Natural killer cell (primary cell): ENCODE data around the gene STK16. TPM values are rescaled to one million over a fixed set of nuclear protein-coding genes. Genes with fewer than 3 reads are reported as not detected.

Experiments
- ATAC-seq, 3 donors: fragments of 150-1000 bp in 2 of 3; fragments of 200-7000 bp in 1 of 3; cut with Tn5 transposase; 1 replicate in 1 of 3; 2 replicates in 2 of 3; pipeline ENCODE4 v1.10.0; 2021; ENCODE audit warnings: mild to moderate bottlenecking in 2 of 3, moderate library complexity in 2 of 3
- DNase-seq, 2 donors: peaks; one replicate each; pipeline versions ENCODE4 v3.0.0 to v3.0.0-alpha.2; 2013 to 2021; ENCODE audit warnings: mixed read lengths in 1 of 2
- H3K27ac ChIP-seq: one replicate; pipeline ENCODE4 v1.5.1; 2013; ENCODE audit warnings: mild to moderate bottlenecking, low read length
- H3K27me3 ChIP-seq: one replicate; pipeline ENCODE4 v1.6.1; 2013; ENCODE audit warnings: low read length; ENCODE audit not compliant: control insufficient read depth, insufficient read depth
- H3K36me3 ChIP-seq: one replicate; pipeline ENCODE4 v1.6.1; 2013; ENCODE audit warnings: low read length; ENCODE audit not compliant: control insufficient read depth, insufficient read depth
- H3K4me1 ChIP-seq: one replicate; pipeline ENCODE4 v1.6.1; 2013; ENCODE audit warnings: low read length; ENCODE audit not compliant: control insufficient read depth, insufficient read depth
- H3K4me3 ChIP-seq: one replicate; pipeline ENCODE4 v1.5.1; 2013; ENCODE audit warnings: low read length
- H3K9me3 ChIP-seq: one replicate; pipeline ENCODE4 v1.6.1; 2013; ENCODE audit warnings: low read length; ENCODE audit not compliant: control insufficient read depth, insufficient read depth
- H3K27ac Mint-ChIP-seq, 2 donors: one replicate each; pipeline ENCODE4 v1.8.0; 2022; ENCODE audit warnings: mild to moderate bottlenecking in 2 of 2, mixed read lengths in 2 of 2, moderate library complexity in 1 of 2
- H3K27me3 Mint-ChIP-seq, 2 donors: one replicate each; pipeline ENCODE4 v1.8.0; 2022; ENCODE audit warnings: low read depth in 2 of 2, mixed read lengths in 2 of 2
- H3K36me3 Mint-ChIP-seq: one replicate; pipeline ENCODE4 v1.8.0; 2022; ENCODE audit warnings: mixed read lengths
- H3K4me1 Mint-ChIP-seq, 2 donors: one replicate each; pipeline ENCODE4 v1.8.0; 2022; ENCODE audit warnings: mixed read lengths in 2 of 2
- H3K4me3 Mint-ChIP-seq: one replicate; pipeline ENCODE4 v1.8.0; 2022; ENCODE audit warnings: mild to moderate bottlenecking, moderate library complexity, mixed read lengths
- H3K9me3 Mint-ChIP-seq, 2 donors: one replicate each; pipeline ENCODE4 v1.8.0; 2022; ENCODE audit warnings: mixed read lengths in 2 of 2
- WGBS: methylation state at CpG from one replicate; pipeline ENCODE4 v1.1.7; 2013; ENCODE audit warnings: missing lambda C conversion rate; ENCODE audit not compliant: insufficient coverage; 5-methylcytosine and 5-hydroxymethylcytosine counted together
- intact Hi-C: fragments of 100-400 bp; cut with micrococcal nuclease; formaldehyde crosslinking; loops from one replicate; pipeline ENCODE4 v1.14.2; 2022
- total RNA-seq, 4 donors: library from RNA; stranded (reverse); fragments of 120-200 nt in 1 of 4; gene quantifications; one replicate each; pipeline versions ENCODE4 v1.2.3 to v1.2.4, GENCODE V29; 2013 to 2022
- TF ChIP-seq, protein P1 (sequence below): fragments of 200-600 bp; IDR thresholded peaks from one replicate; pipeline ENCODE4 v1.8.0; 2022; ENCODE audit warnings: antibody characterized with exemption

STK16 gene
- total RNA-seq, 3 donors from 2014 or later (not counting 1 experiment from before 2014, with no cell fraction given) = 28.7 to 32.5 (median 32.4) TPM

DNA sequence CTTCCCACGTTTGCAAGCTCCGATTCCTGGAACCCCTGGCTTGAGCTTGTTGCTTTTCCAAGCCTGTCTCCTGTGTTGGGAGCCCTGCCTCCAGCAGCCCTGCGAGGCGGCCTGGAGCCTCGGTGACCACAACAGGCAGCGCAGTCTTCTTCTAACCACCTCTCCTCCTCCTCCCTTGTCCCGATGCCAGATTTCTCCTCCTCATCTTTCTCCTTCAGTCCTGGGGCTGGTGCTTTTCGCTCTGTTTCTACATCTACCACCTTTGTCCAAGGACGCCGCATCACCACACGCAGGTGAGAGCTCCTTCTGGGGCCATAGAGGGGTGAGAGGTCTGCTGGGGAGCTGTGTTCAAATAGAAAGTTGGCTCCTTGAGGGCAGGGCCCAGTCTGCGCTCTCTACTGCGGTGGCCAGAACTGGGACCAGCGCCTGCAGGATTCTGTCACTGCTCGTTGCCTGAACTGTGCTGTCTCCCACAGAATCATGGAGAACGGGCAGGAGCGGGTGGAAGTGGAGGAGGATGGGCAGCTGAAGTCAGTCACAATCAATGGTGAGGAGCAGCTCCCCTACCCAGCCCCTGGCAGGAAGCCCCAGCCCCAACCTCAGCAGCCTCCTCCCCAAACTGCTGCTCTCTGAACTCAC lies 37.8 kb downstream of the STK16 start:
- peak overlapping the region; percentile 97 to 99 for H3K27ac Mint-ChIP-seq
- no peaks in the 10 kb centered on the region for H3K27me3 Mint-ChIP-seq
- H3K4me3 ChIP-seq = no peak overlapping the region
- H3K4me3 Mint-ChIP-seq = no peak overlapping the region
- no peaks in the 10 kb centered on the region for H3K27me3 ChIP-seq
- no peaks in the 10 kb centered on the region for H3K36me3 Mint-ChIP-seq
- ATAC-seq = no peak
- intact Hi-C loops = no loop called here
- no peaks in the 10 kb centered on the region for H3K9me3 Mint-ChIP-seq
- TF ChIP-seq, protein P1, sequence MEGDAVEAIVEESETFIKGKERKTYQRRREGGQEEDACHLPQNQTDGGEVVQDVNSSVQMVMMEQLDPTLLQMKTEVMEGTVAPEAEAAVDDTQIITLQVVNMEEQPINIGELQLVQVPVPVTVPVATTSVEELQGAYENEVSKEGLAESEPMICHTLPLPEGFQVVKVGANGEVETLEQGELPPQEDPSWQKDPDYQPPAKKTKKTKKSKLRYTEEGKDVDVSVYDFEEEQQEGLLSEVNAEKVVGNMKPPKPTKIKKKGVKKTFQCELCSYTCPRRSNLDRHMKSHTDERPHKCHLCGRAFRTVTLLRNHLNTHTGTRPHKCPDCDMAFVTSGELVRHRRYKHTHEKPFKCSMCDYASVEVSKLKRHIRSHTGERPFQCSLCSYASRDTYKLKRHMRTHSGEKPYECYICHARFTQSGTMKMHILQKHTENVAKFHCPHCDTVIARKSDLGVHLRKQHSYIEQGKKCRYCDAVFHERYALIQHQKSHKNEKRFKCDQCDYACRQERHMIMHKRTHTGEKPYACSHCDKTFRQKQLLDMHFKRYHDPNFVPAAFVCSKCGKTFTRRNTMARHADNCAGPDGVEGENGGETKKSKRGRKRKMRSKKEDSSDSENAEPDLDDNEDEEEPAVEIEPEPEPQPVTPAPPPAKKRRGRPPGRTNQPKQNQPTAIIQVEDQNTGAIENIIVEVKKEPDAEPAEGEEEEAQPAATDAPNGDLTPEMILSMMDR = no peak
- DNase-seq = no peak
- peaks cover 25 to 38% of the 10 kb centered on the region in 2 donors for H3K4me1 Mint-ChIP-seq
- H3K27ac ChIP-seq = no peak overlapping the region
- peaks cover 23% of the 10 kb centered on the region for H3K4me1 ChIP-seq
- 97% methylated on average over 13 of the region's 17 CpGs for WGBS
- H3K36me3 ChIP-seq = peaks cover 50% of the 10 kb centered on the region
- no peaks in the 10 kb centered on the region for H3K9me3 ChIP-seq

DNA sequence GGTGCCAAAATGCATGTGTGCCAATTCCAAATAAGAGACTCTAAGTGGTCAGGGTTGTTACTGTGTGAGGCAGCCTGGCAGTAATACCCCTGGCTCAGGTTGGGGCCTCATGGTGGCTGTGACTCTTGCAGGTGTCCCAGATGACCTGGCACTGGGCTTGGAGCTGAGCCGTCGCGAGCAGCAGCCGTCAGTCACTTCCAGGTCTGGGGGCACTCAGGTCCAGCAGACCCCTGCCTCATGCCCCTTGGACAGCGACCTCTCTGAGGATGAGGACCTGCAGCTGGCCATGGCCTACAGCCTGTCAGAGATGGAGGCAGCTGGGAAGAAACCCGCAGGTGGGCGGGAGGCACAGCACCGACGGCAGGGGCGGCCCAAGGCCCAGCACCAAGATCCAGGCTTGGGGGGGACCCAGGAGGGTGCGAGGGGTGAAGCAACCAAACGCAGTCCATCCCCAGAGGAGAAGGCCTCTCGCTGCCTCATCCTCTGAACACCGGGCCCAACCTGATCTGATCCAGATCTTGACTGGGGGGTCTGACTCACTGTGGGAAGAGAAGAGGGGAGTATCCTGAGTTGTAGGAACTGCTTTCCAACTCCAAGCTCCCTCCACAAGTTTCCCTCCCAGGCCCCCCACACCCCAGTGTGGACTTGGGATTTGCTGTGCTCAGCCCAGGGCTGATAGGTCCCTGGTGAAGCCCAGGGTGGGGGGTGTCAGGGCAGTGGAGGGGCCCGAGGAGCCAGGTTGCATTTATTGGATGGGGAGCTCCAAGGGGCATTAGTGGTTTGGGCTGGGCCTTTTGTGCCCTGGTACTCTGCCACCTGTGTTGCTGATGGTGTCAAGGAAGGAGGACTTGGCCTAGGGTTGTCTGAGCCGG lies 39.5 kb downstream of the STK16 start:
- WGBS = 98% methylated on average over 16 of the region's 16 CpGs
- DNase-seq (no peak), ATAC-seq (no peak)
- no peak overlapping the region for H3K27ac ChIP-seq
- Mint-ChIP-seq H3K4me1 (peaks cover 13 to 24% of the 10 kb centered on the region in 2 donors), H3K4me3 (no peak overlapping the region), H3K9me3 (no peaks in the 10 kb centered on the region), H3K27ac (no peak overlapping the region), H3K36me3 (no peaks in the 10 kb centered on the region), H3K27me3 (no peaks in the 10 kb centered on the region)
- peaks cover 50% of the 10 kb centered on the region for H3K36me3 ChIP-seq
- TF ChIP-seq, protein P1 = no peak
- H3K9me3 ChIP-seq = no peaks in the 10 kb centered on the region
- H3K4me1 ChIP-seq = peaks cover 10% of the 10 kb centered on the region
- no peak overlapping the region for H3K4me3 ChIP-seq
- intact Hi-C loops = no loop called here
- no peaks in the 10 kb centered on the region for H3K27me3 ChIP-seq

DNA sequence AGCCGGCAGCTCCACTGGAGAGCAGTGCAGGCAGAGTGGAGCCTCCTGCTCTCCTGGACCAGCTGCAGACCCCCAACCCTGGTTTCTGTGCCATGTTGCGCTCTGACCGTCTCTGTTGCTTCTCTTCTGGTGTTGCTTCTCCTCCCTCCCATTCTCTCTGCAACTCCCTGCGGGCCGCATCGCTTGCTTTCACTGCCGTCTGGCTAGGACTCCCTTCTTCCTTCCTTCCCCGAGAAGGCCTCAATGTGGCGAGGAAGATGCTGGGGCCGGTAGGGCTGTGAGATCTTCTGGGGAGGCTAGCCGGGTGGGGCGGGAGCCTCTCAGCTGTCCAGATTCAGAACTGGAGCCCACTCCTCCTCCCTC lies 40.1 kb downstream of the STK16 start:
- TF ChIP-seq, protein P1 = no peak
- no peak overlapping the region for H3K4me3 Mint-ChIP-seq
- 97% methylated on average over 12 of the region's 12 CpGs for WGBS
- no peak overlapping the region for H3K4me3 ChIP-seq
- H3K4me1 Mint-ChIP-seq = peaks cover 7 to 18% of the 10 kb centered on the region in 2 donors
- no peaks in the 10 kb centered on the region for H3K27me3 Mint-ChIP-seq
- DNase-seq = no peak
- ATAC-seq = no peak
- H3K27ac ChIP-seq = no peak overlapping the region
- H3K9me3 Mint-ChIP-seq = no peaks in the 10 kb centered on the region
- no peak overlapping the region for H3K27ac Mint-ChIP-seq
- peaks cover 50% of the 10 kb centered on the region for H3K36me3 ChIP-seq
- H3K27me3 ChIP-seq = no peaks in the 10 kb centered on the region
- no peaks in the 10 kb centered on the region for H3K9me3 ChIP-seq
- H3K36me3 Mint-ChIP-seq = no peaks in the 10 kb centered on the region
- peaks cover 4% of the 10 kb centered on the region for H3K4me1 ChIP-seq
- intact Hi-C loops = no loop called here
